Amniotic stem cell (primary cell): Measurements from ENCODE around the gene RPS6KA2.
A peak's percentile ranks its signal among the peaks of the same experiment; 100 is the strongest.

Experiments used
- DNase-seq: peaks from one replicate; lab custom pipeline; 2025; lab: John Stamatoyannopoulos, UW

The RPS6KA2 gene

GRCh38 chr6:166615059-166615770 lies 11.8 kb downstream of the RPS6KA2 start:
- no peak for DNase-seq

GRCh38 chr6:166614589-166614988 lies 12.5 kb downstream of the RPS6KA2 start:
- no peak for DNase-seq

DNA sequence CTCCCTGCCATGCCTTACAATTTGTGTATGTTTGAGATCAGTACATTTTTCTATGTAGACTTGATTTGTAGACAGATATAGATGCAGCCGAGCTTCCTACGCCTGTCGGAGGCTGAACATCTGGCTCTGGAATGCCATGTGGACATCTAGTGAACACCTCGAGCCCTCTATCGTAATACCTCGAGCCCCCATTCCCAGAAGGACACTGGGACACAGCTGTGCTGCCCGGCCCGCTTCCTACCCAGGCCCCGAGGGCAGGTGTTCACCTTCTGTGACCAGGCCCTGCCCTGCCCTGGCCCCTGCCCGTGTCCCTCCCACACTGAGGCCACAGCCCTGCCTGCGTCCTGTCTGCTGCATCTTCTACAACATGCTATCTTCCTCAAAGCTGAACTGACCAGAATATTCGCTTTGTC lies 12.9 kb downstream of the RPS6KA2 start:
- DNase-seq, result no peak

- DNase-seq, result no peak
Measured at GRCh38 chr6:166613027-166613426, 14.0 kb downstream of the RPS6KA2 start.

- no peak for DNase-seq
Measured at GRCh38 chr6:166612471-166612881, 14.6 kb downstream of the RPS6KA2 start.

DNA sequence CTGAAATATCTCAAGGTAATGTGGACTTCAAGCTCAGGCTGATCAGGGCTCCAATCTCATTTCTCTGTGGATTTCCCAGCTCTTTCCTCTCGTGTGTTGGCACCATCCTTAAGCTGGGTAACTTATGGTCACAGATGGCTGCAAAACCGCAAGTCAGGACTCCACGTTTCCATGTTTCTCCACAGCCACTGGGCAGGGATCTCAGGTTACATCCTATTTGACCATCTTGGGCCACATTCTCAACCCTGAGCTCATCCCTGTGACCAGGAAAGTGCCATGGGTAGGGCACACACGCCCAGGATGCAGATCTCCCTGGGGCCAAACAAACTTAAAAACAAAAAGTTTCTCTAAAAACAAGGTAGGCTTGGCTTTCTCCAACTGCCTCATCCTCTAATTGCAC lies 15.4 kb downstream of the RPS6KA2 start:
- no peak for DNase-seq

- DNase-seq, result no peak
Measured at GRCh38 chr6:166610069-166610468, 17.0 kb downstream of the RPS6KA2 start.

- DNase-seq, result no peak
Measured at GRCh38 chr6:166608774-166609173, 18.3 kb downstream of the RPS6KA2 start.

DNA sequence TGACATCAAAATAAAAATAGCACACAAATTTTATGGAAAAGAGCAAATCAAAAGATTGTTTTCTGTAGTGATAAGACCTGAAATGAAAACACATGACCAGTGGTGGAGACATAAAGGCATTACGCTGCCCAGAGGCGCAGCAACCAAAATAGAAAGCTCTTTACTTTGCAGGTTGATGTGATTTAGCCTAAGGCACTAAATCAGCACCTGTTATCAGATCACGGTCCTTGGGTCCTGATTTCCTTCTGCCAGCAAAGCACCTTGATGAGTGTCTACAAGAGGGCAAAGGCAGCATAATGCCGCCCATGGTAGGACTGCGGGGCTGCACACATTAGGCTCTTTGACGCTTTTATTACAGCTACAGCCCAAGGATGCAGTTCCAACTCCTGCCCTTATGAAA lies 21.3 kb downstream of the RPS6KA2 start:
- DNase-seq, result no peak

GRCh38 chr6:166604911-166605310 lies 22.1 kb downstream of the RPS6KA2 start:
- DNase-seq, result no peak

- no peak for DNase-seq
Measured at GRCh38 chr6:166604328-166604727, 22.7 kb downstream of the RPS6KA2 start.

- no peak for DNase-seq
Measured at GRCh38 chr6:166603043-166603690, 23.9 kb downstream of the RPS6KA2 start.

DNA sequence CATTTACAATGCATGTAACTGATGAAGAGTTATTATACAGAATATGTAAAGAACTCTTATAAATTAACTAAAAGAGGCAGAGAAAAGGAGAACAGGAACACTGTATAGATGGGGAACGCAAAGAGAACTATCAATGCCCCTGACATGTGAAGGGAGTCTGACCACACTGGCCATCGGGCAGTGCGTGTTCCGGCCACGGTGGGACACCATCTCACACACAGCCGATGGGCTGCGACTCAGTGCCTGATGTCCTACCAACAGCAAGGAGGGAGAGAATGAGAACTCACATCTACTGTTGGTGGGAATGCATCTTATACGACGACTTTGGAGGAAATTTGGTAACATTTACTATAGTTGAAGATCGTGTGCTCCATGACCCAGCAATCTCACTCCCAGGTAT lies 25.1 kb downstream of the RPS6KA2 start:
- DNase-seq, result no peak

- DNase-seq, result no peak
Measured at GRCh38 chr6:166600931-166601330, 26.1 kb downstream of the RPS6KA2 start.

GRCh38 chr6:166599205-166599604 lies 27.8 kb downstream of the RPS6KA2 start:
- no peak for DNase-seq

- DNase-seq, result peak; percentile 83
Measured at GRCh38 chr6:166598441-166599138, 28.5 kb downstream of the RPS6KA2 start.

- no peak for DNase-seq
Measured at GRCh38 chr6:166597711-166598440, 29.2 kb downstream of the RPS6KA2 start.

DNA sequence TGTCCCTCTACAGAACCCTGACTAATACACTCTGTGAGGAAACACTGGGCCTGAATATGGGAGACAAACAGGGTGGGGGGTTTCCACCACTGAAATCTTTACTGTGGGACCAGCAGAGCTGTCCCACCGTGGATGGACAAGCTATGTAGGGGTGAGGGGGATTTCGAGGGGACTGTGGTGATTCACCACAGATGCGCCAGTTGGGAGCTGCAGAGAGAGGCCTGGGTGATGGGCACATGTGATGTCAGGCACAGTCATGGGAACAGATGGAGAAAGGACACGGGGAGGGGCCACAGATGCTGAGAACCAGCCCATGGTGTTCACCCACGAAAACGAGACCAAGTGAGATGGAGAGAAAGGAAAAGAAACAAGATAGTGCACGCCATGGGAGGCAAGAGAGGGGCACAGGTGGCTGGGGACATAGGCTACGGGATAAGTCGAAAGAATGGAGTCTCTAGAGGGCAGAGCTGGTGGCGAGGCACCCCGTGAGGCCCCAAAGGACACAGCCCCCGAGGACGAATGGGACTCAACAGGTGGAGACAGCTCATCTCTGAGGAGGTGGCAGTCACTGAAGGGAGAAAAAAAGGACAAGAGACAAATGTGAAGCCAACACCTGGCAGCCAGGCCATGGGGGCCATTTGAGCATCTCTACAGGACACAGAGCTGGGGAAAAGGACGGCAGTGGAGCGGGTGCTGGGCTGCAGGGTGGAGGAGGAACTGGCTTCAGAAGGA lies 30.1 kb downstream of the RPS6KA2 start:
- DNase-seq, result no peak

DNA sequence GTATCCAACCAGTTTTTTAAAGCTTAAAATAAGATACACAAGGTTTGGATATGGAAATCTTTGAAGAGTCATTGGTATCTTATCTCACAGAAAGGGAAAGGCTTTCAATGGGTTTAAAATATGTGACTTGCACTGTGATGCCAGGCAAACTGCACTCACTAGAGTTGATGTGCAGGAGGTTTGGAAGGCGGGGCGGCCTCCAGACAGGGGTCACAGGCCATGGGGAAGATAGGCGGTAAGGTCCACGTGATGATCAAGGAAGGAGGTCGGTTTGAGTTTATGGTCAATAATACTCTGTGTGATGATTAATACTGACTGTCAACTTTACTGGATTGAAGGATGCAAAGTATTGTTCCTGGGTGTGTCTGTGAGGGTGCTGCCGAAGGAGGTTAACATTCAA lies 31.1 kb downstream of the RPS6KA2 start:
- DNase-seq, result no peak

GRCh38 chr6:166595061-166595780 lies 31.8 kb downstream of the RPS6KA2 start:
- peak; percentile 46 for DNase-seq

DNA sequence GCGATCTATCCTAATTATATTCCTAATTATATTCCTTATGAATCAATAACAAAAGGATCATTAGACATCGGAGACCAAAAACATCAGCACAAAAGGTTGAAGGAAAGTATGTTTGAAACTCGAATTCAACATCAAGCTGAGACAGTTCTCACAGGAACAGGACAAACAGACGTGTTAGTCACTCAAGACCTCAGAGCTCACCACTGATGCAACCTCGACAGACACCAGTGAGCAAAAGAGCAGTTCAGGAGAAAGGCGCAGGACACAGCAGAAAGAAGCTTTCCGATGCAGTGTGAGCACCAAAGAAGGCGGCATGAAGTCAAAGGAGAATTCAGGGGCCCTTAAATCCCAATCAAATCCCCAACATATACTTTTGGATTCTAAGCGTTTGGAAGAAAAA lies 34.2 kb downstream of the RPS6KA2 start:
- DNase-seq, result no peak
